SK-N-SH treated with all-trans-retinoic acid at 6 μM for 48 hours (cell line): ENCODE data around the gene PIBF1.

ENCODE experiments used
- ATAC-seq: fragments of 200-7000 bp; cut with Tn5 transposase; 3 replicates; pipeline ENCODE4 v1.9.1; 2020; ENCODE audit warnings: mild to moderate bottlenecking, moderate library complexity
- ARNTL ChIP-seq: fragments of 450-650 bp; formaldehyde crosslinking; IDR thresholded peaks from 2 replicates; pipeline ENCODE4 v1.5.0; 2020; ENCODE audit warnings: low read depth, mild to moderate bottlenecking, moderate library complexity, borderline replicate concordance
- BACH2 ChIP-seq: fragments of 250-450 bp; sonication (Bioruptor Pico); IDR thresholded peaks from 2 replicates; pipeline ENCODE4 v1.9.0; 2021; ENCODE audit warnings: mild to moderate bottlenecking, borderline replicate concordance
- CREB5 ChIP-seq: fragments of 250-450 bp; sonication (Bioruptor Pico); IDR thresholded peaks from 2 replicates; pipeline ENCODE4 v1.5.1; 2020; ENCODE audit warnings: low read depth, mild to moderate bottlenecking, moderate library complexity
- CSDC2 ChIP-seq: fragments of 250-450 bp; sonication (Bioruptor Pico); IDR thresholded peaks from 2 replicates; pipeline ENCODE4 v1.5.0; 2020; ENCODE audit warnings: mild to moderate bottlenecking, moderate library complexity
- CSRNP3 ChIP-seq: fragments of 250-450 bp; sonication (Bioruptor Pico); IDR thresholded peaks from 2 replicates; pipeline ENCODE4 v1.5.1; 2021; ENCODE audit warnings: mild to moderate bottlenecking, moderate library complexity
- ESRRG ChIP-seq: fragments of 250-450 bp; sonication (Bioruptor Pico); IDR thresholded peaks from 2 replicates; pipeline ENCODE4 v1.6.1; 2021; ENCODE audit warnings: mild to moderate bottlenecking
- GLIS3 ChIP-seq: fragments of 250-450 bp; sonication (Bioruptor Pico); IDR thresholded peaks from 2 replicates; pipeline ENCODE4 v1.5.0; 2020; ENCODE audit warnings: mild to moderate bottlenecking, moderate library complexity
- ISL1 ChIP-seq: fragments of 250-450 bp; sonication (Bioruptor Pico); IDR thresholded peaks from 2 replicates; pipeline ENCODE4 v2.1.2; 2022; ENCODE audit warnings: mild to moderate bottlenecking, moderate library complexity
- OSR1 ChIP-seq: fragments of 250-450 bp; sonication (Bioruptor Pico); IDR thresholded peaks from 2 replicates; pipeline ENCODE4 v1.8.0; 2022; ENCODE audit warnings: moderate library complexity, mild to moderate bottlenecking, inconsistent platforms
- PATZ1 ChIP-seq: fragments of 250-450 bp; sonication (Bioruptor Pico); IDR thresholded peaks from 2 replicates; pipeline ENCODE4 v1.8.0; 2020; ENCODE audit warnings: mild to moderate bottlenecking, moderate library complexity, borderline replicate concordance
- POU6F1 ChIP-seq: fragments of 250-450 bp; sonication (Bioruptor Pico); IDR thresholded peaks from 2 replicates; pipeline ENCODE4 v1.8.0; 2021; ENCODE audit warnings: low read depth, mild to moderate bottlenecking, moderate library complexity, borderline replicate concordance
- PPARA ChIP-seq: fragments of 250-450 bp; sonication (Bioruptor Pico); IDR thresholded peaks from 2 replicates; pipeline ENCODE4 v1.5.0; 2020; ENCODE audit warnings: mild to moderate bottlenecking, borderline replicate concordance
- RARB ChIP-seq: fragments of 250-450 bp; sonication (Bioruptor Pico); IDR thresholded peaks from 2 replicates; pipeline ENCODE4 v1.8.0; 2021; ENCODE audit warnings: mild to moderate bottlenecking, moderate library complexity
- SNAI2 ChIP-seq: fragments of 250-450 bp; sonication (Bioruptor Pico); IDR thresholded peaks from 2 replicates; pipeline ENCODE4 v1.5.0; 2020; ENCODE audit warnings: mild to moderate bottlenecking, moderate library complexity
- TCF4 ChIP-seq: fragments of 250-450 bp; sonication (Bioruptor Pico); IDR thresholded peaks from 2 replicates; pipeline ENCODE4 v1.8.0; 2021; ENCODE audit warnings: mild to moderate bottlenecking, moderate library complexity, borderline replicate concordance
- TOX ChIP-seq: fragments of 250-450 bp; sonication (Bioruptor Pico); IDR thresholded peaks from 2 replicates; pipeline ENCODE4 v1.8.0; 2021; ENCODE audit warnings: mild to moderate bottlenecking, moderate library complexity, borderline replicate concordance
- TSHZ2 ChIP-seq: fragments of 250-450 bp; sonication (Bioruptor Pico); IDR thresholded peaks from 2 replicates; pipeline ENCODE4 v1.5.0; 2020; ENCODE audit warnings: mild to moderate bottlenecking, moderate library complexity
- ZC3H10 ChIP-seq: fragments of 250-450 bp; sonication (Bioruptor Pico); IDR thresholded peaks from 2 replicates; pipeline ENCODE4 v1.5.1; 2021; ENCODE audit warnings: mild to moderate bottlenecking, moderate library complexity
- ZFP30 ChIP-seq: fragments of 450-650 bp; formaldehyde crosslinking; IDR thresholded peaks from 2 replicates; pipeline ENCODE4 v1.5.0; 2022; ENCODE audit warnings: mild to moderate bottlenecking, moderate library complexity
- ZNF565 ChIP-seq: fragments of 450-650 bp; formaldehyde crosslinking; conservative IDR thresholded peaks from 2 replicates; pipeline ENCODE4 v1.5.0; 2020; ENCODE audit warnings: low read depth, mild to moderate bottlenecking, moderate library complexity
- ZNF70 ChIP-seq: fragments of 450-650 bp; formaldehyde crosslinking; IDR thresholded peaks from 2 replicates; pipeline ENCODE4 v1.5.0; 2020; ENCODE audit warnings: mild to moderate bottlenecking, moderate library complexity
- ZNF8 ChIP-seq: fragments of 450-650 bp; formaldehyde crosslinking; IDR thresholded peaks from 2 replicates; pipeline ENCODE4 v1.5.0; 2020; ENCODE audit warnings: mild to moderate bottlenecking, moderate library complexity

PIBF1 gene

GRCh38 chr13:72760189-72760588, 21.7 kb upstream of the PIBF1 start (continued):
- no peak for TF ChIP-seq PATZ1
- no peak for TF ChIP-seq GLIS3 (CRISPR knock-in tag)
- TF ChIP-seq TCF4 = no peak
- no peak for TF ChIP-seq ZC3H10 (CRISPR knock-in tag)

GRCh38 chr13:72763411-72763810, 18.5 kb upstream of the PIBF1 start:
- ATAC-seq = no peak
- TF ChIP-seq ZC3H10 (CRISPR knock-in tag) = no peak
- TF ChIP-seq BACH2 (CRISPR knock-in tag) = no peak
- TF ChIP-seq ZNF70 = no peak
- no peak for TF ChIP-seq POU6F1 (CRISPR knock-in tag)
- no peak for TF ChIP-seq TCF4
- TF ChIP-seq PPARA (CRISPR knock-in tag) = no peak
- TF ChIP-seq ARNTL (CRISPR knock-in tag) = no peak
- TF ChIP-seq ISL1 = no peak
- no peak for TF ChIP-seq ZNF565 (CRISPR knock-in tag)
- TF ChIP-seq CREB5 (CRISPR knock-in tag) = no peak
- TF ChIP-seq SNAI2 (CRISPR knock-in tag) = no peak
- TF ChIP-seq ZNF8 (CRISPR knock-in tag) = no peak
- TF ChIP-seq TOX = no peak
- TF ChIP-seq ZFP30 (CRISPR knock-in tag) = no peak
- TF ChIP-seq PATZ1 = no peak
- TF ChIP-seq GLIS3 (CRISPR knock-in tag) = no peak
- no peak for TF ChIP-seq OSR1 (CRISPR knock-in tag)
- no peak for TF ChIP-seq ESRRG (CRISPR knock-in tag)
- TF ChIP-seq CSDC2 (CRISPR knock-in tag) = no peak
- no peak for TF ChIP-seq CSRNP3 (CRISPR knock-in tag)

- ATAC-seq = no peak
- no peak for TF ChIP-seq ZC3H10 (CRISPR knock-in tag)
- TF ChIP-seq RARB (CRISPR knock-in tag) = no peak
- TF ChIP-seq ESRRG (CRISPR knock-in tag) = no peak
- TF ChIP-seq POU6F1 (CRISPR knock-in tag) = no peak
- TF ChIP-seq TSHZ2 = no peak
- TF ChIP-seq ZFP30 (CRISPR knock-in tag) = no peak
- TF ChIP-seq ZNF70 = no peak
- TF ChIP-seq OSR1 (CRISPR knock-in tag) = no peak
- TF ChIP-seq PPARA (CRISPR knock-in tag) = no peak
- no peak for TF ChIP-seq ISL1
- no peak for TF ChIP-seq CSDC2 (CRISPR knock-in tag)
- no peak for TF ChIP-seq GLIS3 (CRISPR knock-in tag)
- no peak for TF ChIP-seq ARNTL (CRISPR knock-in tag)
- no peak for TF ChIP-seq BACH2 (CRISPR knock-in tag)
- no peak for TF ChIP-seq CSRNP3 (CRISPR knock-in tag)
- TF ChIP-seq, all 23 proteins: peak for 0
These were observed 7.9 kb upstream of the PIBF1 start for GRCh38 chr13:72774019-72774418.
